GM04503 (cell line): ENCODE measurements around the gene ESR1.
"Not testable (repeated sequence)": the region's sequence is repeated elsewhere in the genome, so short reads cannot be mapped to it uniquely, and the experiment has no call there.

ENCODE experiments used
- DNase-seq: peaks from one replicate; pipeline ENCODE4 v3.0.0-alpha.2; 2012; ENCODE audit warnings: low read depth

The ESR1 gene

GRCh38 chr6:151813858-151814257, 6.4 kb downstream of the ESR1 start:
- no peak for DNase-seq

- DNase-seq = no peak
Measured at GRCh38 chr6:151814614-151815013, 7.1 kb downstream of the ESR1 start.

GRCh38 chr6:151822252-151823111, 15.0 kb downstream of the ESR1 start:
- no peak for DNase-seq

- DNase-seq = no peak
Measured at GRCh38 chr6:151826517-151827142, 19.1 kb downstream of the ESR1 start.

GRCh38 chr6:151832710-151833109, 25.2 kb downstream of the ESR1 start:
- no peak for DNase-seq

DNA sequence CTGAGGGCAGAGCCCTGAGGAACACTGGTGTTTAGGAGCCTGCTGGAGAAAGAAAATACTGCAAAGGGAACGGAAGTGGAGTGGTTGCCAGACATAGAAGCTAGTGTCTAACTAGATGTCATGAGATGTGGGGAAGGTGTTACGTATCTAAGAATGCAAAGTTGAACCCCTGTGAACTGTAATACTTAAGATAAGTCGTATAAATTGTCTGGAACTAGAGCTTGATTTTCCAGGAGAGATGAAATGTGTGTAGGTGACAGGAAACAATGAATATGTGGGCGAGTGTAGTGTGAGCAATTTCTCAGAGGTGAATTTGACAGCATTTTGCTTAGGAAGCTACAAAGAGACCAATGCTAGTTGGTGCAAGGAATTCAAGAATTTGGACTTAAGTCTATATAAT, 27.9 kb downstream of the ESR1 start:
- no peak for DNase-seq

GRCh38 chr6:151837223-151837622, 29.7 kb downstream of the ESR1 start:
- no peak for DNase-seq

DNA sequence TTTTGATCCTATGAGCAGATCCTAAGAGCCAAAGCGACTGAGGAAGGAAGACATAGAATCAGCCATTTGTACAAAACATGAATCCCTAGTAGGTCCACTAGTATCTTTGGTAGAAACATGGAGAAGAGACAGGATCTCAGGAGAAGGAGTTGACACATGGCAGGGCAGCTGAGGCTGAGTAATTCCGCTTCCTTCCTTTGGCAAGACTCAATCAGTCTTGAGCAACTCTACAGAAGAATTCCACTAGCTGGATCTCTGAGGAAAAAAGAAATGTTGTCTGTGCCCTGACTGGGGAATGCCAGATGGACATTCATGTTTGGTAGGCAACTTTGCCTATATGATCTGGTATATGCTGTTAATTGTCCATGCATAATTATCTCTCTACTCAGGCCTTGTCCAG, 35.3 kb downstream of the ESR1 start:
- no peak for DNase-seq

DNA sequence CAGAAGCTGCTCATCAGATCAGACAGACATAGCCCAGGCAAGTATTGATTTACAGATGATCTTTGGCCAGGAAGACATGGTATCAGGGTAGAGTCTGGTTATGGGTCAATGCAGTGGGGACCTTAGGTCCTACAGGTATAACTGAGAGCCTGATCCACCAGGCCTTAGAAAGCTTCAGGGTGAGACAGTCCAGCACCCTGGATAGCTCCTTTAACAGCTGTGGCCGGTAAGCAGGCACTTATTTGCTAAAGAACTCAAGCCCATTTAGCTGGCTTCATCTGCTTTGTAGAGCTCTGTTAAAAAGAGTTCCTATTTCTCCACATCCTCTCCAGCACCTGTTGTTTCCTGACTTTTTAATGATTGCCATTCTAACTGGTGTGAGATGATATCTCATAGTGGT, 39.6 kb downstream of the ESR1 start:
- no peak for DNase-seq

- DNase-seq = no peak
Measured at GRCh38 chr6:151850479-151851003, 43.1 kb downstream of the ESR1 start.

- DNase-seq = no peak
Measured at GRCh38 chr6:151858294-151858693, 50.8 kb downstream of the ESR1 start.

- DNase-seq = no peak
Measured at GRCh38 chr6:151862461-151862860, 55.0 kb downstream of the ESR1 start.

GRCh38 chr6:151867361-151867869, 59.9 kb downstream of the ESR1 start:
- DNase-seq = not testable (repeated sequence)

DNA sequence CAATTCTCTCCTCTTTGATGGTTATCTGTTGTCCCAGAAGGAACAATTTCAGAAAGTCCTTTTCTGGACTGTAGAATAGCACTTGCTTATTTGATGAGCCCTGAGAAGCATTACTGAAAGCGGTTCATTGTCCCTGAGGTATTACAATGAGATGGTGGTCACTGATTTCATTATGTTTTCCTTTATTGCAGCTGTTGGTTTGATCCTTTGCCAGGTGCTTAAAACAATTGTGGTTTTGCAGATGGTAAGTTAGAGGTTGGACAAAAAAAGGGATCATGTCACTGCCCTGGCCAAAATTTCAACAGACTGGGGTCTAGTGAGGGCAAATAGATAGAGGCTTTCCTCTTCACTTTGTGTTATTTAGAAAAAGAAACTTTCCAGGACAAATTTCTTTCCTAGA, 61.9 kb downstream of the ESR1 start:
- DNase-seq = no peak

DNA sequence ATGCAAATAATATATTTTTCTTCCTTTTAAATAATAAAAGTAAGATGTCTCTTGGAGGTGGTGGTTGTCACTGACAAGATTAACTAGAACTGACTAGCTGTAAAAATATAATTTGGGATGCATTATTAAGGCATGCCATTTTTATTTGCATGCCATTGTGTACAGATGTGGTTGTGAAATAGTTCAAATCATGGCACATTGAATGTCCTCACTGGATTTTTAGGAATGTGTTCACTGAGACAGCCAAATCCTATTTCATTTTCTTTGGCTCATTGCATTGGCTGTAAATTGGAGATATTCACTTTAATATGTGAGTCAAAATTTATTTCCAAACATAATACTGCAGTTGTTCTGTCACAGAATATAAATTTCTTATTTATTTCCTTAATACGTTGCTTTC, 62.3 kb downstream of the ESR1 start:
- DNase-seq = no peak

- no peak for DNase-seq
Measured at GRCh38 chr6:151870375-151870774, 62.9 kb downstream of the ESR1 start.

DNA sequence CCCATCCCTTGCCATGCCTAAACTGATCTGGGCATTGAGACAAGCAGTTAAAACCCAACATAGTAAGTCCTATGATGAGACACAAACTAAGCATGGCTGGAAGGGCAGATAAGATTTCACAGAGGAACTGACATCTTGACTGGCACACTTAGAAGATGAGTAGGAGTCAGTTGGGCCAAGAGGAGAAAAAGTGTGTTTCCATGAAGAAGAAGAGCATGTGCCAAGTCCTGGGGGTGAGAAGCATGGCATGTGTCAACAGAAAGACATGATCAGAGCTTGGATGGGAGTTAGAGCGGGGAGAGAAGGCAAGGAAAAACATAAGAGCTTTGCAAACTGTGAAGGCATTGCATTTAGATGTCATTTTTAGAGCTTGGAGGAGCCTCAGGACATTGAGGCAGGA, 68.0 kb downstream of the ESR1 start:
- no peak for DNase-seq

GRCh38 chr6:151876122-151876521, 68.6 kb downstream of the ESR1 start:
- DNase-seq = no peak

GRCh38 chr6:151877458-151877857, 70.0 kb downstream of the ESR1 start:
- no peak for DNase-seq

GRCh38 chr6:151881231-151881630, 73.7 kb downstream of the ESR1 start:
- no peak for DNase-seq

DNA sequence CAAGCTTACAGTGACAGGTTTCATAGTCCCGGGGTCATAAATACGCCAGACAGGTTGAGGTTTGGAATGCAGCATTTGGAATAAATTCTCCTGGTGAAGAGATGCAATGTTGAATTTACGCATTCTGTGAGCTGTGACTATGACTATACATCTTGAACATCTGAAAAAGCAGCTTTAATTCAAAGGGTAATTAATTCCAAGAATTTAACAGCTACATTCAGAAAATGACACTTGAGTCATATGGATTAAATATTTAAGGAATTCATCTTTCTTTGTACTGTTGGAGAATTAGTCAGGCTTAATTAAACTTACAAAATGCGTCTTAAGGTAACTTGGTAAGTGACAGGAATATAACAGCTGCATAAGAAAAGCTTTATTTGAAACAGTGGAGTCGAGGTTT, 74.7 kb downstream of the ESR1 start:
- no peak for DNase-seq

GRCh38 chr6:151885234-151885633, 77.8 kb downstream of the ESR1 start:
- no peak for DNase-seq

DNA sequence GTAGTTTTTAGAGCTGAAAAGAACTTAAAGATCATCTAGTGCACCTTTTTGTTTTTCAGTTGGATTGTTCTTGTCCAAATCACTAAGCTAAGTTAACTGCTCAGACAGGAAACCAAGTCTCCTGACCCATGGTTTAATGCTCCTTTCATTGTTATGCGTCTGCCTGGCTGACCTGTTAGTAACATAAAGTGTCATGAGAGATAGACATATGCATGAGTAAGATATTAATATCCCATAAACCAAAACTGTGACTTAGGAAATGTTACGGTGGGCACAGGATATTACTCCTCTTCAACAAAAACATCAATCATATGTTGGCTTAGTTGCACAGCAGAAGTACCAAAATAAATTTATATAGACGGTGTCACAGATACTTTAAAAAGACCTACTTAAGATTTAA, 84.0 kb downstream of the ESR1 start:
- DNase-seq = no peak
